Stimulated activated CD8-positive, alpha-beta memory T cell treated with anti-CD3 and anti-CD28 coated beads, Interleukin-15, amount 100 ng/mL, for 4 hours (primary cell): ENCODE data around the gene PRKCZ.

Experiments used
- DNase-seq, 2 donors: peaks; one replicate each; pipeline ENCODE4 v3.0.0-alpha.2; 2020; ENCODE audit warnings: low read depth in 2 of 2

The PRKCZ gene

DNA sequence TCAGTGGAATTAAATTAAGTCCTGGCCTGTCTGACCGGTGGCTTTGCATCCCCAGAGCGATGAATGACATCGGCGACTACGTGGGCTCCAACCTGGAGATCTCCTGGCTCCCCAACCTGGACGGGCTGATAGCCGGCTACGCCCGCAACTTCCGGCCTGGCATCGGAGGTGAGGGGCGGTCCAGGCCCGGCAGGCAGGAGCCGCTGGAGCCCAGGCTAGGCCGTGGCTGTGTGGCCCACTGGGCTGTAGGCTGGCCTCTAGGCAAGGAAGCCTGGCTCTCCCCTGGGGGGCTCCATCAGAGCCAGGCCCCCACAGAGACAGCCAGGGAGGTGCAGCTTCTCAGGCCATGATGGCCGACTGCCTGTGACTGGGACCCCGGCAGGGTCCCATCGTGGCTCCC is 25.3 kb upstream of the PRKCZ start:
- no peak for DNase-seq

DNA sequence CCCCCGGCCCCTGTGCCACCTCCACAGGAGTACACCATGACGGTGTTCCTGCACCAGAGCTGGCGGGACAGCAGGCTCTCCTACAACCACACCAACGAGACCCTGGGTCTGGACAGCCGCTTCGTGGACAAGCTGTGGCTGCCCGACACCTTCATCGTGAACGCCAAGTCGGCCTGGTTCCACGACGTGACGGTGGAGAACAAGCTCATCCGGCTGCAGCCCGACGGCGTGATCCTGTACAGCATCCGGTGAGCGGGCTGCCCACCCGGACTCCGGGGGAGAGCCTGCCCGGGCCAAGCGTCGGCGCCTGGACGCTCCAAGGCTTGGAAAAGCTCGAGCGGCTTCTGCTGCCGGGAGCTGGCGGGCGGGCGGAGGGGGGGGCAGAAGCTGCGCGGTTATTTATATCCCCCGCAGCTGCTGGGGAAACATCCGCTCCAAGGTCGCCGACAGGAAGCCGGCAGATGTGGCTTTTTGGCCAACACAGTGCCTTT is 24.7 kb upstream of the PRKCZ start:
- no peak for DNase-seq

DNA sequence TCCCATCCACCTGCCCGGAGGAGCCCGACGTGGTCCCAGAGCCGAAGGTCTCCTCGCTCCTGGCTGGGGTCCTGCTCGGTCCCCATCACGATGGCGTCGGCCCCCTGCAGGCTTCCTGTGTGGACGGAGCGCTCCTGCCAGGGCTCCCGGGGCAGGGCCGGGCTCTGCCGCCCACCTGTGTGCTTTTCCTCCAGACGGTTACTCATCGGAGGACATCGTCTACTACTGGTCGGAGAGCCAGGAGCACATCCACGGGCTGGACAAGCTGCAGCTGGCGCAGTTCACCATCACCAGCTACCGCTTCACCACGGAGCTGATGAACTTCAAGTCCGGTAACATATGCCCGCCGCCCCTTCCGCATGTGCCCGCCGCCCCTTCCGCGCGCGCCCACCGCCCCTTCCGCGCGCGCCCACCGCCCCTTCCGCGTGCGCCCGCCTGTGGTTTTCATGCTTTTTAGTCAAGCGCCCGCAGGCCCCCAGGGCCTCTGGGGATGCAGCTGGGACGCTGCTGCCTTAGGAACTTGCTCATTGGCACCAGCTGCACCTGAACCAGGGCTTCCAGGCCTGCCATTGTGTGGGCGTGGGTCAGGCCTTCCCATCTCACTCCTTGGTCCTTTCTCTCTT is 22.1 kb upstream of the PRKCZ start:
- DNase-seq, result no peak

DNA sequence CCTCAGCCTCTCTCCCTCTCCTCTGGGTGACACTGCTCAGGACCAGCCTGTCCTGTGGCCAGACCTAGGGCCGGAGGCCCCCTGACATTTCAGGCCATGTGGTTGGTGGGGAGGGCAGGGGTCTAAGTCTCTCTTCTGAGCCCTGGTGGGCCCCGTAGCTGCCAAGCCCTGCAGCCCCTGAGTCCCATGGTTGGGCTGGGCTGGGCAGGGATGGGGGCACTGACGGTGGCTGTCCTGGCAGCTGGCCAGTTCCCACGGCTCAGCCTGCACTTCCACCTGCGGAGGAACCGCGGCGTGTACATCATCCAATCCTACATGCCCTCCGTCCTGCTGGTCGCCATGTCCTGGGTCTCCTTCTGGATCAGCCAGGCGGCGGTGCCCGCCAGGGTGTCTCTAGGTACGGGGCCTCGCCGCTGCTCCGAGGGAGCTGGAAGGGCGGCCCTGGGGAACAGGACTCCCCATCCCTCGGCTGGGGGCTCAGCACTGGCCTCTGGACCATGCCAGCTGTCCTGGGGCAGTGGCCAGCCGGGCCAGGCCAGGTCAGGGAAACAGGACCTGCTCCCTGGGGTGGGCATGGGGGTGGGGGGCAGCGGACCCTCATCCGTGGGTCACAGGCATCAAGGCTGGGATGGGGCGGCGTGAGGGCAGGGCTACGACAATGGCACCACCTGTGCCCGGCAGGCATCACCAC is 21.2 kb upstream of the PRKCZ start:
- no peak for DNase-seq

DNA sequence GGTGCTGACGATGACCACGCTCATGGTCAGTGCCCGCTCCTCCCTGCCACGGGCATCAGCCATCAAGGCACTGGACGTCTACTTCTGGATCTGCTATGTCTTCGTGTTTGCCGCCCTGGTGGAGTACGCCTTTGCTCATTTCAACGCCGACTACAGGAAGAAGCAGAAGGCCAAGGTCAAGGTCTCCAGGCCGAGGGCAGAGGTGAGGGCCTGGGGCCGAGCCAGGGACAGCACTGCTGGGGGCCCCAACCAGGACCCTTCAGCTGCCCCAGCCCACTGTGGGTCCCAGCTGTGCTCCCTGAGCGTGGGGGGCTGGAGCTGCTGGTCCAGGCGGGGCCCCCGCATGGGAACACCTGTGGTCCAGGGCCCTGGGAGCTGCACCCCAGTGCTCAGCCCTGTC is 20.6 kb upstream of the PRKCZ start:
- no peak for DNase-seq

DNA sequence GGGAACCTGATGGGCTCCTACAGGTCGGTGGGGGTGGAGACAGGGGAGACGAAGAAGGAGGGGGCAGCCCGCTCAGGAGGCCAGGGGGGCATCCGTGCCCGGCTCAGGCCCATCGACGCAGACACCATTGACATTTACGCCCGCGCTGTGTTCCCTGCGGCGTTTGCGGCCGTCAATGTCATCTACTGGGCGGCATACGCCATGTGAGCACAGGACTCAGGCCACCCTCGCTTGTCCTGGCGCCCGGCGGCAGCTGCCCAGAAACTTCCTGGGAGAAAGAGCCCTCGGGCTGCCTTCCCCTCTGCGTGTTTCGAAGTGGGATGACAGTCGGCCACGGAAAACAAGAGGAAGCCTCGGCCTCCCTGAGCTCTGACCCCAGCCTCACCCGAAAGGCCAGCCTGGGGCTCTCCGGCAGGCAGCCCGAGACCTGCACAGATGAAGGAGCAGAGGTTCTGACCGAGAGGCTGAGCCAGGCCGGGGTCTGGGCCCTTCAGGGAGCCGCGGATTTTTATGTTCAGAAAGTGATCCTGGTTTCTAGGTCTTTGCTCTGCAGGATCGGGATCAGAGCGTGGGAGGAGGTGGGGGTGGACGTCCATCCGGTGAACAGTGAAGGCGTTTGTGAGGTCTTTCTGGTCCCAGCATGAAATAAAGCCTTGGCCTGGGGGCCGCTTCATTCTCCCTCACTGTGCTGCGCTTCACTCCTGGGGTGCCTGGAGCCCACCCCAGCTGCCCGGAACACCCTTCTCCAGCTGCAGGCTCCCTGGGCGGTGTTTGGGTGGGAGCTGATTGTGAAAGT is 19.9 kb upstream of the PRKCZ start:
- DNase-seq, result no peak

DNA sequence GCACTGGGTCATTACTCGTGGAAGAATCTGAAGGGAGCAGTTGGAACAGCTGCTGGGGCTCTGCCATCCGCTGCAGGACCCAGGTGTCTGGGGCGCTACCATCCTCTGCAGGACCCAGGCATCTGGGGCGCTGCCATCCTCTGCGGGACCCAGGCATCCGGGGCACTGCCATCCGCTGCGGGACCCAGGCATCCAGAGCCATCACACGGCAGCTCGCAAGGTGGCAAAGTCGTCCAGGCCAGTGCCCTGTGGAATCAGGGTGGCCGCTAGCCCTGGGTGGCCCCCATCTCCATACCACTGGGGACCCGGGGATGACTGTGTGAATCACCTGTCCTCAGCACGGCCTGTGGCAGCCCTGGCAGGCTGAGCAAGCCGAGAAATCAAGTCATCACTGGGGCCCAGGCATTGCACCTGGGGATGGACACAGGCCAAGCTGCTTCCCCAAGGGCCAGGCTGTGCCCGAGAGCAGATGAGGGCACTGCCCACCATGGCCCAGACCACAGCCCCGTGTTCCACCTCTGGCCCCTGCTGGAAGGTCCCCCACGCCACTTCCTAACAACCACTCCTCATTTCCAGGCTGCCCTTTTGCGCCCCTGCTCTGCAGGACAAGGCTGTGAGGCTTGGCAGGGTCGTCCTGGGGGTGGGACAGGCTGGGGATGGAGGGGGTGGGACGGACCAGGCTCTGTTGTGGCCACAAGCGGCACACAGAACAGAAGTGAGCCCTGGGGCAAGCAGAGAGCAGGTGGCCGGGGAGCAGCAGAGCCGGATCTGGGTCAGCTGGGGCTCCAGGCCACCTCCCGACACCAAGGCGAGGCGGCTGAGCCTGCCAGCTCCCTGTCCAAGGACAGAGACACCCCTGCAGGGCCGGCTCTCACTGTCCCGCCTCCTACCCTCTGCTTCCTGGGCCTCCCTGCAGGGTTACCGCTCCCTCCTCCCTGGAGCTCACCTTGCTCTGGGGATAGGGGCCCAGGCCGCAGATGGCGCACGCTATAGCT is 18.4 kb upstream of the PRKCZ start:
- no peak for DNase-seq

DNA sequence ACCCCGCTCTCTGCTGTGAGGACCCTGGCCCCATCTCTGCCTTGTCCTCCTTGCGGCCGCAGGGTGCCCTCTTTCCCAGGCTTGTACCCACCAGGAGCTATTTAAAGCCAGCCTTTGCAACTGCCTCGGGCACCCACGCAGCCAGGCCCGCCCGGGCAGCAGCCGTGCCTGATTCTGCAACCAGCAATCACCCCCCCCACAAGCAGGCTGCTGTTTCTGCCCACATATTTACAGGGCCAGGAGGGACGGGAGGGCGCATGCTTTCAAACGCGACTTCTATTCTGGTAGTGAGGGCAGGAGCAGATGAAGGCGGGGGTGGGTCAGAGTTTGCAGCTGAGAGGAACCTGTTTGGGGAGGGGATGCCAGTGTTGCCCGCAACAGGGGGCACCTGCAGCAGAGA is 17.5 kb upstream of the PRKCZ start:
- DNase-seq, result no peak

DNA sequence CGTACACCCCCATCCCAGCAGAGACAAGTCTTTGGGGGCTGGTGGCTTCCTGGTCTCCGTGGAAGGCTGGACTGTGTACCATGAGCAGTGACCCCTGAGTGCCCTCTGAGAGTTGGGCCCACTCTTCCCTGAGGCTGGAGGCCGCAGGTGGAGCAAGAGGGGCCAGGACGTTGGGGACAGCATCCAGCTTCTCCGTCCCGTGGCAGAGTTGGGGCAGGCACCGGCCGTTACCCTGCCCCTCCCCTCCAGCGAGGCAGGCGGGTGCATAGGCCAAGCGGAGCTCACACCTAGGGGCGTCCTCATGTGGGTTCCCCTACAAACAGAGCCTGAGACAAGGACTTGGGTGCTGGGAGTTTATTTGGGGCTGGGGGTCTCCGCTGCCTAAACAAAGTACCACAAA is 17.0 kb upstream of the PRKCZ start:
- DNase-seq, result no peak

DNA sequence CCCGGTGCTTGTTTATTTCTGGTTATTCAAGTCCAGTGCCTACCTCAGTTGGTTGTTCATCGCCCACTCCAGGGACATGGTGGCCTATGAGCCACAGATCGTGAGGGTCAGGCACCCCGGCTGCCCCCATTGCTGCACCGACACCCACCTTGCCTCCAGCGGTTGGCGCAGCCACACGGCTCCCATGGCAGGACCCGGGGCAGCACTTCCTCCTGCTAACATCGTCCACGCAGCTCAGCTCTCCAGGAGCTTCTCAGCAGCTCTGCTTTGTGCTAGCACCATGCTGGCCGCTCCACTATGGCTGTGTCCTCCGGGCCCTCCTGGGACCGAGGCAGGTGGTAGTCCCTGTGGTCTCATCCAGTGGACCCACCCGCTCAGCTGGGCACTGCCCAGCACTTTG is 13.9 kb upstream of the PRKCZ start:
- DNase-seq, result no peak

DNA sequence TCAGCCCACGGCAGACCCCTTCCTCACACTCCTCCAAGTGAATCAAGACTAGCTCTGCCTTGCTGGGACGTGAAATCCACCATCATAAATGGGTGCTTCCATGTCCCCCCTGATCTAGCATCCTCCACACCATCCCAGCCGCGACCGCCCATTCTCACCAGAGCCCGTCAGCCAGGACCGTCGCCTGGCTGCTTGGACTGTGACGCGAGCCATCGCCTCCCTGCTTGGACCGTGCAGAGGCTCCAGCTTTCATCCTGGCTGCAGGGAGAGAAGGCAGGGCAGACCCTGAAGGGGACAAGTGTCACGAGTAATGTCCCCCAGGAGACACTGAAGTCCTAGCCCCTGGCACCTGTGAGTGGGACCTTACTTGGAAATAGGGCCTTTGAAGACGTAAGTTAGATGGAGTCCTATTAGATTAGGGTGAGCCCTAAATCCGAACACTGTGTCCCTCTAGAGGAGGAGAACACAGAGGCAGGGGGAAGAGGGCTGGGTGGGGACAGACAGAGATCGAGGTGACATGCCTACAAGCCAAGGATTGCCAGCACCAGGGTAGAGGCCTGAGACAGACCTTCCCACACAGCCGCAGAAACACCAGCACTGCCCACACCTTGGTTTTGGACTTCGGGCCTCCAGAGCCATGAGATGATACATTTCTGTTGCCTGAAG is 12.8 kb upstream of the PRKCZ start:
- no peak for DNase-seq

DNA sequence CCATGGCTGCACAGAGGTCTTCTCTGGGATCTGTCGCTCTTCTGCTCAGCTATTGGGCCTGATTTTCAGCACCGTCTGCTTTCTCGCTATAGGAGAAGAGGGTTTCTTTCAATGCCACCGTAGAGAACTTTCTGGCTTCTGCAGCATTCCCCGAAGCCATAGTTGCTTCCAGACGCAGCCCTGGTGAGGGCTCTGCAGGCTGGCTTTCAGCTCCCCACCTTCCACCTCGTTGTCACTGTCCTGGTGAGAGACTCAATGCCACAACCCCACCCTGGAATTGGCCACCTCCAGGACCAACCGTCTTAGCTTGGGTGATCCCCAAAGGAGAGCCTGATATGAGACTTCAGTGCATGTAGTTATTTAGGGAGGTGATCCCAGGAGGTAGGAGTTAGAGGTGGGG is 12.0 kb upstream of the PRKCZ start:
- DNase-seq, result no peak

DNA sequence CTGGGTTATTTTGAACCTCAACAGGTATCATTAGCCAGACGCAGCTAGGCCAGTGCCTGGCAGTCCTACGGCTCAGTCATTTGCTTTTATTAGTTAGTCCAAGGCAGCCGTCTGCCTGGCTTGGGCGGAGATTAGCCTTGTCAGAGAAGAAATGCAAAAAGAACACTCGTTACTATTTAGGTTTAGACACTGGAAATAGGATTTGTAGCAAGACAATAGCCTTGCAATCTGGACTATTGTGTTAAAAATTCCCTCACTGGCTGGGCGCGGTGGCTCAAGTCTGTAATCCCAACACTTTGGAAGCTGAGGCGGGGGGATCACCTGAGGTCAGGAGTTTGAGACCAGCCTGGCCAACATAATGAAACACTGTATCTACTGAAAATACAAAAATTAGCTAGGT is 11.0 kb upstream of the PRKCZ start:
- no peak for DNase-seq

DNA sequence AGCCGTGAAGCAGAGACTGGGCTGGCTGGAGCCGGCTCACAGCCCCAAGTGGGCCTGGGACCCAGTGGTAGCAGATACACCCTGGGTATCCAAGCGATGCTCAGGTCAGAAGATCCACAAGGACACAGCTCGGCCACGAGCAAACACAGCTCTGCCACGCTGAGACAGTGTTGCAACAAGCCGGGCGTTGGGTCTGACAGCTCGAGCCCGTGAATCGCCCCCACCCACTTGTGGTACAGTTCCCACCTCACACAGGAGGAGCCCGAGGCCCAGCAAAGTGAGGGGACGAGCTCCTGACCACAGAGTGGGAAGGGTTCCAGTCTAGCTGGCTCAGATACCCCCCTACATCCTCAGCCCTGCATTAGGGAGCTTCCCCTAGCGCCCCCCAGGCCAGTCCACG is 8.9 kb upstream of the PRKCZ start:
- DNase-seq, result no peak

DNA sequence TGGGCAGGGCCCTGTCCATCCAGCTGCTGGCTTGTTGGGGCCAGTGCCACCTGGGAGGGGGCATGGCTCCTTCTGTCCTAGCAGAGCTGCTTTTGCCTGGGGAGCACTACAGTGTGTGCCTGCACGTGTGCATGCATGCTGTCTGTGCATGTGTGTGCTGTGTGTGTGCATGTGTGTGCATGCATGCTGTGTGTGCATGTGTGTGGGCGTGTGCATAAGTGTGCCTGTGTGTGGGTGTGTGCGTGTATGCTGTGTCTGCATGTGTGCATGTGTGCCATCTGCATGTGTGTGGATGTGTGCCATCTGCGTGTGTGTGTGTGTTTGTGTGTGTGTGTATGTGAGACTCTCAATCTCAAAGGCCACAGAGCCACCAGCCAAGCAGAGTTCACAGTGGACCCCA is 8.3 kb upstream of the PRKCZ start:
- DNase-seq, result no peak

DNA sequence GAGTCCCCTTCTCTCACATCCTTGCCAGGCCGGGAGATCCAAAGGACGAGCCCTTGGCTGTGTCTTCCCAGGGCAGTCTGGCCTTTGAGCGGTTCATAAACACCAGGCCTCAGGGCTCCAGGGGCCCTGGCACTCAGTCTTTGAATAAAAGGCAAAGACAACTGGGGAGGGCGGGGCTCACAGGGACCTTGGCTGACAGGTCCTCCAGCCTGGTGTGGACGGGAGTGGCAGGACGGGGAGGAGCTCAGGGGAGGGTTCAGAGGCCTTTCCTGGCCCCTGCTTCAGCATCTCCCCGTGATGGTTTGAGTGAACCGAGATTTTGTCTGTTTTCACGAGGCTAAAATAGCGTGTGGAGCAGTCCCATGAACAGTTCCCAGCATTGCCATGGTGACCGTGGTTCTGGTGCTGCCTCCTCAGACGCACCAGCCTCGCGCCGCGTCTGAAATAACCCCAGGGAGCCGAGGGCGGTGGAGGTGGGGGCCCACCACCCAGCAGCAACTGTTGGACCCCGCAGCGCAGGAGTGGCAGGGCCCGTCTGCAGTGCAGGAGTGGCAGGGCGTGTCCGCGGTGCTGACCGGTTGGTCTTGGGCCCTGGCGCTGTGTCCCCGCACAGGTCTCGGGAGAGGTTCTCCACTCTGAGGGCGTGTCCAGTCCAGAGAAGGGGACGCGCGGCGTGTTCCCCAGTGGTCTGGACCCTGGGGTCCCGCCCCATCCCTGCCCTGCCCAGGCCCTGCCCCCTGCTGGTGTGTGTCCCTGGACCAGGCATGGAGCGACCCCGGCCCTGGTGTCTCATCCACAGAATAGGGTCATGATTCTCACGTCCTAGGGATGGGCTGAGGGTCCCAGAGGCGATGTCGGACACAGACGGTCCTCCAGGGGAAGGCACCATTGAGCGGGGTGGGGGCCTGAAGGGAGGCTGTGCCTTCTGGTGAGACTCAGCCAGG is 7.1 kb upstream of the PRKCZ start:
- DNase-seq, result no peak

DNA sequence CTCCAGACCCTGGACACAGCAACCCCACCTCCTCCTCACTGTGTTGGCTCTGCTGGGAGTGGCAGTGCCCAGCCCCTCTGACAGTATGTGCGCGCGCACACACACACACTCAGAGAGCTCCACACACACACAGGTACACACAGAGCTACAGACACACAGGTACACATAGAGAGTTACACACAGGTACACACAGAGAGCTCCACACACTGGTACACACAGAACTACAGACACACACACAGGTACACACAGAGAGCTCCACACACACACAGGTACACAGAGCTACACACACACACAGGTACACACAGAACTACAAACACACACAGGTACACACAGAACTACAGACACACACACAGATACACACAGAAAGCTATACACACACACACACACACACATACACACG is 6.3 kb upstream of the PRKCZ start:
- DNase-seq, result no peak

DNA sequence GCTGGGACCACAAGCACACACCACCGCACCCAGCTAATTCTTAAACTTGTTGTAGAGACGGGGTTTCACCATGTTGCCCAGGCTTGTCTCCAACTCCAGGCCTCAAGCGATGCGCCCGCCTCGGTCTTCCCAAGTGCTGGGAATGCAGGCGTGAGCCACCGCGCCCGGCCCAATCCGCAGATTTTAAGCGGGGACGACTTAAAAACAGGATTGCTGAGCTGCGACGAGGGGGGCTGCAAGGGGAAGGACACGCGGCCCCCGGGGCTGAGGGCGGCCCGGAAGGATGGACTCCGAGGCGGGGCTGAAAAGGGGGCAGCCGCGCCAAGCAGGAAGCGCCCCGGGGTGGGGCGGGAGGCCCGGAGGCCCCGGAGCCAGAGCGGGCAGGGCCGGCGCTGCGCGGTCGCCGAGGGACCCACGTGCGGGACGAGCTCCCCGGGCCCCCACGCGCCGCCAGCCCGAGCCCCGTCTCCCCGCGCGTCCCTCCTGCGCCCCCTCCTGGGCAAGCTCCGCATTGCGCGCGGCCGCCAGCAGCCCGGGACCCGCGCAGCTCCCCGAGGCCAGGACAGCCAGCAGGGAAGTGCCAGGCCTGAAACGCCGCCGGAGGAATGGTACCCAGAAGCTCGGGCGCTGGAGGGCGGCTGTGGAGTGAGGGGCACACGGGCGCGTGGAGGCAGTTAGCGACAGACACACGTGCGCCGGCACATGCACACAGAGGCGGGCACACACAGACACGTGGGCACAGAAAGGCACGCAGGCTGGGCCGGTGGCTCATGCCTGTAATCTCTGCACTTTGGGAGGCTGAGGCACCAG is 5.5 kb upstream of the PRKCZ start:
- peak; percentile 47 to 71 for DNase-seq

DNA sequence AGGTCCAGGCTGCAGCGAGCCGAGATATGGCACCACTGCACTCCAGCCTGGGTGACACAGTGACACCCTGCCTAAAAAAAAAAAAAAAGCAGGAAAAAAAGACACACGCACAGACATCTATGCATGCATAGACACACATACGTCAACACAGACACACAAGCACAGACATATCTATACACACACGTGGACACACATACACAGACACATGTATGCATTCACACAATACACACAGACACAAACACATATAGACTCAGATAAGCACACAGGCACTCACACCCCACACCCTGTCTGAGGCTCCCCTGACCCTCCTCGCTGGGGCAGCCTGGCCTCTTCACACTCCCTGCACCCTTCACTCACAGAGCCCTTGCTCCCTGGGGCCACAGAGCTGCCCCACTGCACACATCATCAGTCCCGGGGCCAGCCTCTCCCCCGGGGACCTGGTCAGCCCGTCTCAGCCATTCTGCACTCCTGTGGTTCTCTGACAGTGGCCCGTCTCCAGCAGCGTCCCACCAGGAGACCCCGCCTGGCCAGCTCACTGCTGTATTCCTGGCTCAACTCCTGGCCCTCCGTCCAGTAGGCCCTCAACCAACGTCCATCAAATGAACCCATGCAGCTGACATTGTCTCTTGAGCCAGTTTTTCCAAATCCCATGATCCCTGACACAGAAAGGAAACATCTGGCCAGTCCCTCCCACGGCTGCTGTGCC is 4.6 kb upstream of the PRKCZ start:
- no peak for DNase-seq
